A549 (cell line): ENCODE data around the gene TTBK2. TPM values are rescaled to one million over a fixed set of nuclear protein-coding genes. Genes with fewer than 3 reads are reported as not detected.

ENCODE experiments used
- ATAC-seq, 2 experiments: fragments of 200-7000 bp in 1 of 2; fragments of >200 bp in 1 of 2; cut with Nextera tagmentation in 1 of 2; cut with Tn5 transposase in 1 of 2; 3 replicates each; pipeline versions ENCODE4 v1.8.0 to v1.9.1; 2018 to 2020; ENCODE audit warnings: mild to moderate bottlenecking in 1 of 2, moderate library complexity in 1 of 2
- CTCF ChIA-PET: fragments of 300-600 bp; sonication (Branson Sonifier 250); formaldehyde crosslinking; extraction: SDS; loops from one replicate; lab custom pipeline; 2021; ENCODE audit warnings: antibody characterized with exemption, inconsistent platforms; lab: Yijun Ruan, JAX
- POLR2A ChIA-PET: fragments of 350-600 bp; formaldehyde crosslinking; extraction: SDS; loops from one replicate; lab custom pipeline; 2021; ENCODE audit warnings: antibody characterized with exemption, inconsistent platforms; lab: Yijun Ruan, JAX
- DNase-seq, 2 experiments: peaks; one replicate each; pipeline versions ENCODE4 v3.0.0 to v3.0.0-alpha.2; 2011 to 2016; ENCODE audit warnings: low read depth in 1 of 2, low spot score in 1 of 2
- FAIRE-seq: peaks from 2 replicates; lab custom pipeline; 2011; peaks lifted over from hg19 to GRCh38; lab: Jason Lieb, UNC
- H3K27ac ChIP-seq, 2 experiments: fragments of >200 bp; sonication (Bioruptor Twin); formaldehyde crosslinking; 3 replicates each; pipeline ENCODE4 v1.5.1; 2016 to 2017
- H3K4me1 ChIP-seq: fragments of >200 bp; sonication (Bioruptor Twin); formaldehyde crosslinking; 3 replicates; pipeline ENCODE4 v1.6.1; 2016
- H3K4me2 ChIP-seq: fragments of >200 bp; sonication (Bioruptor Twin); formaldehyde crosslinking; 3 replicates; pipeline ENCODE4 v1.6.1; 2016
- H3K4me3 ChIP-seq: fragments of >200 bp; sonication (Bioruptor Twin); formaldehyde crosslinking; 3 replicates; pipeline ENCODE4 v1.5.1; 2016
- H3K9me3 ChIP-seq: fragments of >200 bp; sonication (Bioruptor Twin); formaldehyde crosslinking; 3 replicates; pipeline ENCODE4 v1.6.1; 2016
- BCL3 ChIP-seq: fragments of >200 bp; sonication (Bioruptor Twin); formaldehyde crosslinking; IDR thresholded peaks from 3 replicates; pipeline ENCODE4 v1.6.1; 2016
- CHD2 ChIP-seq: fragments of 150-350 bp; IDR thresholded peaks from 2 replicates; pipeline ENCODE4 v1.6.1; 2014; ENCODE audit warnings: low read length; ENCODE audit not compliant: partially characterized antibody
- CTCF ChIP-seq: fragments of >200 bp; sonication (Bioruptor Twin); formaldehyde crosslinking; IDR thresholded peaks from 3 replicates; pipeline ENCODE4 v1.5.1; 2016
- EHMT2 ChIP-seq: fragments of 200-600 bp; sonication (generic); IDR thresholded peaks from 2 replicates; pipeline ENCODE4 v1.6.1; 2016; ENCODE audit warnings: antibody characterized with exemption, low read depth, mild to moderate bottlenecking, moderate library complexity
- EP300 ChIP-seq, 2 experiments: fragments of >200 bp; sonication (Bioruptor Twin); formaldehyde crosslinking; IDR thresholded peaks; 2 replicates in 1 of 2; 3 replicates in 1 of 2; pipeline ENCODE4 v1.6.1; 2016 to 2017
- FOSB ChIP-seq: fragments of 250-450 bp; sonication (Bioruptor Pico); IDR thresholded peaks from 2 replicates; pipeline ENCODE4 v1.5.0; 2020; ENCODE audit warnings: mild to moderate bottlenecking, moderate library complexity
- HOXB13 ChIP-seq: fragments of 250-450 bp; sonication (Bioruptor Pico); IDR thresholded peaks from 2 replicates; pipeline ENCODE4 v1.5.0; 2020; ENCODE audit warnings: low read depth, mild to moderate bottlenecking, moderate library complexity
- HOXB5 ChIP-seq: fragments of 250-450 bp; sonication (Bioruptor Pico); IDR thresholded peaks from 2 replicates; pipeline ENCODE4 v1.5.0; 2020; ENCODE audit warnings: mild to moderate bottlenecking, moderate library complexity
- JUN ChIP-seq, 2 experiments: fragments of >200 bp; sonication (Bioruptor Twin); formaldehyde crosslinking; IDR thresholded peaks; 2 replicates in 1 of 2; 3 replicates in 1 of 2; pipeline ENCODE4 v1.6.1; 2016 to 2017
- MAZ ChIP-seq: fragments of 150-350 bp; IDR thresholded peaks from 2 replicates; pipeline ENCODE4 v1.6.1; 2014; ENCODE audit warnings: antibody characterized with exemption, low read depth, low read length, borderline replicate concordance
- NPAS2 ChIP-seq: fragments of 250-450 bp; sonication (Bioruptor Pico); IDR thresholded peaks from 2 replicates; pipeline ENCODE4 v1.8.0; 2022; ENCODE audit warnings: mild to moderate bottlenecking, moderate library complexity, borderline replicate concordance
- PHF8 ChIP-seq: fragments of 200-600 bp; sonication (generic); IDR thresholded peaks from 2 replicates; pipeline ENCODE4 v1.6.1; 2016; ENCODE audit warnings: low read depth, mild to moderate bottlenecking, antibody characterized with exemption, moderate library complexity, borderline replicate concordance
- POLR2AphosphoS2 ChIP-seq: conservative IDR thresholded peaks from 2 replicates; pipeline ENCODE4 v1.6.1; 2012; ENCODE audit warnings: low read length, improper control_type of control experiment, inconsistent platforms
- RAD21 ChIP-seq, 2 experiments: fragments of >200 bp in 1 of 2; sonication (Bioruptor Twin) in 1 of 2; formaldehyde crosslinking in 1 of 2; IDR thresholded peaks in 1 of 2; conservative IDR thresholded peaks in 1 of 2; 2 replicates in 1 of 2; 3 replicates in 1 of 2; pipeline ENCODE4 v1.6.1; 2012 to 2018; ENCODE audit warnings: inconsistent platforms in 1 of 2
- RCOR1 ChIP-seq: fragments of 150-350 bp; IDR thresholded peaks from 2 replicates; pipeline ENCODE4 v1.6.1; 2014; ENCODE audit warnings: antibody characterized with exemption, low read length, low read depth
- REST ChIP-seq: fragments of 200-600 bp; sonication (generic); IDR thresholded peaks from 2 replicates; pipeline ENCODE4 v1.6.1; 2016; ENCODE audit warnings: antibody characterized with exemption, mild to moderate bottlenecking, moderate library complexity
- SMC3 ChIP-seq: fragments of >200 bp; sonication (Bioruptor Twin); formaldehyde crosslinking; IDR thresholded peaks from 3 replicates; pipeline ENCODE4 v1.6.1; 2018; ENCODE audit warnings: inconsistent platforms
- ZFP36 ChIP-seq: fragments of 450-650 bp; IDR thresholded peaks from 2 replicates; pipeline ENCODE4 v1.6.1; 2014; ENCODE audit warnings: borderline replicate concordance; ENCODE audit not compliant: partially characterized antibody
- ZNF302 ChIP-seq: fragments of 250-450 bp; sonication (Bioruptor Pico); IDR thresholded peaks from 2 replicates; pipeline ENCODE4 v1.9.0; 2021; ENCODE audit warnings: inconsistent platforms, mild to moderate bottlenecking, moderate library complexity
- ZSCAN20 ChIP-seq: fragments of 250-450 bp; sonication (Bioruptor Pico); IDR thresholded peaks from 2 replicates; pipeline ENCODE4 v1.8.0; 2022; ENCODE audit warnings: mild to moderate bottlenecking, moderate library complexity
- WGBS: methylation state at CpG from one replicate; pipeline ENCODE4 v1.1.6; 2017; ENCODE audit errors: missing lambda C conversion rate; 5-methylcytosine and 5-hydroxymethylcytosine counted together
- polyA plus RNA-seq, 4 experiments: library from polyadenylated mRNA; depleted of rRNA in 3 of 4; stranded (reverse); fragments of >200 nt; fragmentation: RNase III in 1 of 4; extraction: RNeasy Plus Mini Kit Qiagen cat#74134 plus additional on column Dnase treatment in 1 of 4; gene quantifications; 2 replicates in 3 of 4; 3 replicates in 1 of 4; pipeline ENCODE4 v1.2.3, GENCODE V29; 2011 to 2017
- TF ChIP-seq, protein P1 (sequence below): IDR thresholded peaks from 2 replicates; pipeline ENCODE4 v1.6.1; 2012
- TF ChIP-seq, protein P2 (sequence below): fragments of 150-350 bp; IDR thresholded peaks from 2 replicates; pipeline ENCODE4 v1.6.1; 2014; ENCODE audit warnings: low read depth, mild to moderate bottlenecking, low read length

TTBK2 gene
- polyA plus RNA-seq, 2 of the 4 experiments (the other 2 are of a cell fraction) = 2.3 to 5.6 TPM

DNA sequence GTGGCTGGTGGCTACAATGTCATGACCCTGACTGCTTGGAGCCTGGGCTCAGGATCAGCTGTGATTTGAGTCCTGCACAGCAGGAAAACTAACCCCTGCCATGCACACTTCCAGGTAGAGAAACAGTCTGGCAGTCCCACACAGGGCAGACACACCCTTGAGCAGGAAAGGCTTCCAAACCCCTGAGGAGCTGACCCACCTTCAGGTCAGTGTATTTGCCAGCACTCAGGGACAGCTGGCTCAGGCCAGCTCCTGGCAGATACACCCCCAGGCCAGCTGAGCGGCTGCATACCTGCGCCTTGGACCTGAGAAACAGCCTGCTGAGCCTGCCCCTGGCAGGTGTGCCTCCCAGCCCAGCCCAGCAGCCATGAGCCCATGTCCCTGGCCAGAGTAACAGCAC is 161.5 kb downstream of the TTBK2 start:
- Histone ChIP-seq H3K4me2 (no peak overlapping the region), H3K9me3 (peaks cover 11% of the 10 kb centered on the region; the same call in 2 of the 3 replicates), H3K4me3 (no peak overlapping the region), H3K27ac (no peak overlapping the region), H3K4me1 (no peaks in the 10 kb centered on the region)
- DNase-seq (no peak), ATAC-seq (no peak), FAIRE-seq (no peak)
- POLR2A ChIA-PET = no interaction called here
- TF ChIP-seq HOXB5 (CRISPR knock-in tag) = no peak
- TF ChIP-seq SMC3 = no peak
- TF ChIP-seq HOXB13 = no peak
- no peak for TF ChIP-seq CTCF
- TF ChIP-seq EP300 (IDR thresholded peaks at IDR 0.05) = no peak
- no peak for TF ChIP-seq CHD2
- TF ChIP-seq, protein P1, sequence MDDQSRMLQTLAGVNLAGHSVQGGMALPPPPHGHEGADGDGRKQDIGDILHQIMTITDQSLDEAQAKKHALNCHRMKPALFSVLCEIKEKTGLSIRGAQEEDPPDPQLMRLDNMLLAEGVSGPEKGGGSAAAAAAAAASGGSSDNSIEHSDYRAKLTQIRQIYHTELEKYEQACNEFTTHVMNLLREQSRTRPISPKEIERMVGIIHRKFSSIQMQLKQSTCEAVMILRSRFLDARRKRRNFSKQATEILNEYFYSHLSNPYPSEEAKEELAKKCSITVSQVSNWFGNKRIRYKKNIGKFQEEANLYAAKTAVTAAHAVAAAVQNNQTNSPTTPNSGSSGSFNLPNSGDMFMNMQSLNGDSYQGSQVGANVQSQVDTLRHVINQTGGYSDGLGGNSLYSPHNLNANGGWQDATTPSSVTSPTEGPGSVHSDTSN = no peak
- TF ChIP-seq ZSCAN20 (CRISPR knock-in tag) = no peak
- TF ChIP-seq POLR2AphosphoS2 = no peak
- TF ChIP-seq BCL3 = no peak
- no peak for TF ChIP-seq EHMT2
- TF ChIP-seq RCOR1 = no peak
- TF ChIP-seq, protein P2, sequence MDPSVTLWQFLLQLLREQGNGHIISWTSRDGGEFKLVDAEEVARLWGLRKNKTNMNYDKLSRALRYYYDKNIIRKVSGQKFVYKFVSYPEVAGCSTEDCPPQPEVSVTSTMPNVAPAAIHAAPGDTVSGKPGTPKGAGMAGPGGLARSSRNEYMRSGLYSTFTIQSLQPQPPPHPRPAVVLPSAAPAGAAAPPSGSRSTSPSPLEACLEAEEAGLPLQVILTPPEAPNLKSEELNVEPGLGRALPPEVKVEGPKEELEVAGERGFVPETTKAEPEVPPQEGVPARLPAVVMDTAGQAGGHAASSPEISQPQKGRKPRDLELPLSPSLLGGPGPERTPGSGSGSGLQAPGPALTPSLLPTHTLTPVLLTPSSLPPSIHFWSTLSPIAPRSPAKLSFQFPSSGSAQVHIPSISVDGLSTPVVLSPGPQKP = no peak
- TF ChIP-seq RAD21 (conservative IDR thresholded peaks at IDR 0.05 in 1 of 2, IDR thresholded peaks at IDR 0.05 in 1 of 2) = no peak
- CTCF ChIA-PET = interaction anchor here (1.2 kb wide), 1 partner anchor 48 kb away, joined by 3 read pairs; no protein-coding TSS in a partner anchor
- no CpG with 5 or more reads among the region's 2 CpGs for WGBS

- POLR2A ChIA-PET = no interaction called here
- WGBS = 85% methylated on average over 2 of the region's 2 CpGs
Measured at GRCh38 chr15:42750306-42750705, 170.3 kb downstream of the TTBK2 start.

More at GRCh38 chr15:42750306-42750705, 170.3 kb downstream of the TTBK2 start:
- no peak for FAIRE-seq
- no peaks in the 10 kb centered on the region for H3K4me1 ChIP-seq
- H3K4me2 ChIP-seq = no peak overlapping the region
- H3K27ac ChIP-seq = no peak overlapping the region
- CTCF ChIA-PET = interaction anchor here (2.9 kb wide), 1 partner anchor 12 kb away, joined by 11 read pairs; the partner anchor contains the start of gene CDAN1
- no peaks in the 10 kb centered on the region for H3K9me3 ChIP-seq
- H3K4me3 ChIP-seq = no peak overlapping the region
- no peak for DNase-seq
- ATAC-seq = no peak
- TF ChIP-seq PHF8 (no peak), MAZ (no peak), REST (no peak), JUN (IDR thresholded peaks at IDR 0.05) (no peak), ZFP36 (no peak), NPAS2 (CRISPR knock-in tag) (no peak), ZNF302 (CRISPR knock-in tag) (no peak), FOSB (CRISPR knock-in tag) (no peak)
